Skeletal muscle cell (primary cell): ENCODE data around the gene ADAMTSL1.
A peak's percentile ranks its signal among the peaks of the same experiment; 100 is the strongest.

Experiments used
- DNase-seq: peaks from one replicate; pipeline ENCODE4 v3.0.0-alpha.2; 2010; ENCODE audit warnings: low read depth
- H3K4me3 ChIP-seq: 2 replicates; pipeline ENCODE4 v1.5.1; 2011; ENCODE audit warnings: low read depth, mild to moderate bottlenecking, control low read depth, low read length, moderate library complexity

ADAMTSL1 gene

GRCh38 chr9:18493451-18493993 lies 19.6 kb downstream of the ADAMTSL1 start:
- no peak overlapping the region for H3K4me3 ChIP-seq
- no peak for DNase-seq

GRCh38 chr9:18495065-18495464 lies 21.1 kb downstream of the ADAMTSL1 start:
- H3K4me3 ChIP-seq, result no peak overlapping the region
- no peak for DNase-seq

GRCh38 chr9:18496256-18497000 lies 22.5 kb downstream of the ADAMTSL1 start:
- no peak for DNase-seq
- no peak overlapping the region for H3K4me3 ChIP-seq

- no peak for DNase-seq
- no peak overlapping the region for H3K4me3 ChIP-seq
These were observed 25.1 kb downstream of the ADAMTSL1 start for GRCh38 chr9:18499062-18499461.

GRCh38 chr9:18499980-18500379 lies 26.0 kb downstream of the ADAMTSL1 start:
- no peak overlapping the region for H3K4me3 ChIP-seq
- no peak for DNase-seq

- no peak overlapping the region for H3K4me3 ChIP-seq
- no peak for DNase-seq
These were observed 26.5 kb downstream of the ADAMTSL1 start for GRCh38 chr9:18500451-18500850.

- H3K4me3 ChIP-seq, result no peak overlapping the region
- no peak for DNase-seq
These were observed 28.0 kb downstream of the ADAMTSL1 start for GRCh38 chr9:18501949-18502348.

- no peak for DNase-seq
- H3K4me3 ChIP-seq, result no peak overlapping the region
These were observed 28.6 kb downstream of the ADAMTSL1 start for GRCh38 chr9:18502546-18502945.

- no peak overlapping the region for H3K4me3 ChIP-seq
- no peak for DNase-seq
These were observed 30.8 kb downstream of the ADAMTSL1 start for GRCh38 chr9:18504707-18505106.

GRCh38 chr9:18507151-18507550 lies 33.2 kb downstream of the ADAMTSL1 start:
- H3K4me3 ChIP-seq, result no peak overlapping the region
- DNase-seq, result no peak

GRCh38 chr9:18516514-18516913 lies 42.6 kb downstream of the ADAMTSL1 start:
- DNase-seq, result no peak
- H3K4me3 ChIP-seq, result no peak overlapping the region

- DNase-seq, result no peak
- no peak overlapping the region for H3K4me3 ChIP-seq
These were observed 43.0 kb downstream of the ADAMTSL1 start for GRCh38 chr9:18516965-18517364.

- H3K4me3 ChIP-seq, result no peak overlapping the region
- no peak for DNase-seq
These were observed 46.6 kb downstream of the ADAMTSL1 start for GRCh38 chr9:18520416-18521047.

GRCh38 chr9:18526685-18527084 lies 52.7 kb downstream of the ADAMTSL1 start:
- no peak for DNase-seq

GRCh38 chr9:18531136-18532065 lies 57.4 kb downstream of the ADAMTSL1 start:
- no peak overlapping the region for H3K4me3 ChIP-seq
- DNase-seq, result no peak

More at GRCh38 chr9:18526685-18527084, 52.7 kb downstream of the ADAMTSL1 start:
- H3K4me3 ChIP-seq, result no peak overlapping the region

- DNase-seq, result no peak
- H3K4me3 ChIP-seq, result no peak overlapping the region
These were observed 60.7 kb downstream of the ADAMTSL1 start for GRCh38 chr9:18534611-18535010.

GRCh38 chr9:18536554-18536953 lies 62.6 kb downstream of the ADAMTSL1 start:
- no peak overlapping the region for H3K4me3 ChIP-seq
- DNase-seq, result no peak

GRCh38 chr9:18539203-18539693 lies 65.3 kb downstream of the ADAMTSL1 start:
- H3K4me3 ChIP-seq, result no peak overlapping the region
- DNase-seq, result no peak

GRCh38 chr9:18542837-18543405 lies 69.0 kb downstream of the ADAMTSL1 start:
- H3K4me3 ChIP-seq, result no peak overlapping the region
- DNase-seq, result peak; percentile 65
